Esophagus squamous epithelium (tissue), 5 donors: ENCODE measurements around the gene UQCRHL. TPM values are rescaled to one million over a fixed set of nuclear protein-coding genes. Genes with fewer than 3 reads are reported as not detected.
A peak's percentile ranks its signal among the peaks of the same experiment; 100 is the strongest.

Experiments used
- DNase-seq: peaks from one replicate; lab custom pipeline; 2025; lab: John Stamatoyannopoulos, UW
- H3K27ac ChIP-seq, 4 donors: fragments of 200-600 bp; sonication (generic); one replicate each; pipeline ENCODE4 v1.5.1; 2016 to 2019; ENCODE audit warnings: mild to moderate bottlenecking in 1 of 4
- H3K27me3 ChIP-seq, 4 donors: fragments of 200-600 bp; sonication (generic); 1 replicate in 3 of 4; 2 replicates in 1 of 4; pipeline versions ENCODE4 v1.5.1 to v1.6.0; 2017 to 2021; ENCODE audit warnings: antibody characterized with exemption in 1 of 4
- H3K36me3 ChIP-seq, 3 donors: fragments of 200-600 bp; sonication (generic); one replicate each; pipeline ENCODE4 v1.5.1; 2016 to 2019
- H3K4me1 ChIP-seq, 3 donors: fragments of 200-600 bp; sonication (generic); one replicate each; pipeline ENCODE4 v1.5.1; 2017 to 2019
- H3K4me3 ChIP-seq, 4 donors: fragments of 200-600 bp; sonication (generic); 1 replicate in 3 of 4; 2 replicates in 1 of 4; pipeline ENCODE4 v1.5.1; 2016 to 2019; ENCODE audit warnings: mild to moderate bottlenecking in 2 of 4, moderate library complexity in 1 of 4
- H3K9me3 ChIP-seq, 3 donors: fragments of 200-600 bp; sonication (generic); one replicate each; pipeline ENCODE4 v1.5.1; 2016 to 2019
- CTCF ChIP-seq, 6 experiments: fragments of 450-650 bp in 4 of 6; fragments of 200-600 bp in 2 of 6; sonication (generic) in 2 of 6; IDR thresholded peaks; one replicate each; pipeline ENCODE4 v1.5.1; 2016 to 2019; ENCODE audit warnings: antibody characterized with exemption in 6 of 6, mild to moderate bottlenecking in 4 of 6, moderate library complexity in 4 of 6
- POLR2A ChIP-seq, 4 donors: fragments of 450-650 bp; IDR thresholded peaks; one replicate each; pipeline ENCODE4 v1.6.1; 2017; ENCODE audit warnings: antibody characterized with exemption in 4 of 4, mild to moderate bottlenecking in 4 of 4, moderate library complexity in 3 of 4
- WGBS, 2 donors: methylation state at CpG; one replicate each; pipeline ENCODE4 v1.1.5; 2018; 5-methylcytosine and 5-hydroxymethylcytosine counted together
- intact Hi-C: fragments of 100-400 bp; cut with DNase I; formaldehyde crosslinking; loops from one replicate; pipeline ENCODE4 v1.15.0; 2022
- total RNA-seq, 4 donors: library from RNA; depleted of rRNA; stranded (reverse); fragments of >200 nt; gene quantifications; one replicate each; pipeline ENCODE4 v1.1.0, GENCODE V29; 2016
- donor health status: DM: yes; HTN: yes; CAD: no.

The UQCRHL gene
- total RNA-seq, 4 donors from 2014 or later: 0.64 to 1.8 (median 0.78) TPM

- no peaks in the 10 kb centered on the region for H3K27me3 ChIP-seq
- no peak for DNase-seq
- H3K36me3 ChIP-seq: no peaks in the 10 kb centered on the region
- WGBS, 2 donors: 37 to 59% methylated on average over 5 of the region's 5 CpGs
- TF ChIP-seq CTCF (IDR thresholded peaks at IDR 0.05) (no peak), POLR2A (IDR thresholded peaks at IDR 0.05) (no peak)
- intact Hi-C loops: loop anchor here (10.0 kb wide), 1 partner anchor 178 kb away; no protein-coding TSS in a partner anchor
- H3K27ac ChIP-seq: peak overlapping the region in 3 of 4 donors; percentile 42 to 61 (median 47)
- H3K9me3 ChIP-seq: no peaks in the 10 kb centered on the region
- H3K4me3 ChIP-seq: no peak overlapping the region
- H3K4me1 ChIP-seq: peaks cover 0 to 26% (median 5%) of the 10 kb centered on the region in 3 donors
Observed at GRCh38 chr1:15816674-15817073, 9.2 kb upstream of the UQCRHL start.

GRCh38 chr1:15810073-15810472, 2.6 kb upstream of the UQCRHL start:
- no peak overlapping the region for H3K4me3 ChIP-seq
- no peak for TF ChIP-seq POLR2A (IDR thresholded peaks at IDR 0.05)
- TF ChIP-seq CTCF (IDR thresholded peaks at IDR 0.05): no peak
- DNase-seq: no peak
- H3K36me3 ChIP-seq: no peaks in the 10 kb centered on the region
- intact Hi-C loops: loop anchor here (10.0 kb wide), 1 partner anchor 185 kb away; no protein-coding TSS in a partner anchor
- H3K27ac ChIP-seq: peak overlapping the region in 1 of 4 donors; percentile 30
- no peaks in the 10 kb centered on the region for H3K9me3 ChIP-seq
- no peaks in the 10 kb centered on the region for H3K27me3 ChIP-seq
- WGBS, 2 donors: 46 to 47% methylated on average over 1 of the region's 1 CpG
- H3K4me1 ChIP-seq: peaks cover 0 to 8% (median 0%) of the 10 kb centered on the region in 3 donors

GRCh38 chr1:15808955-15809354, 1.5 kb upstream of the UQCRHL start:
- no peak for DNase-seq
- H3K4me1 ChIP-seq: peaks cover 0 to 8% (median 0%) of the 10 kb centered on the region in 3 donors
- H3K27me3 ChIP-seq: no peaks in the 10 kb centered on the region
- H3K9me3 ChIP-seq: no peaks in the 10 kb centered on the region
- H3K4me3 ChIP-seq: no peak overlapping the region
- 75 to 88% methylated on average over 1 of the region's 1 CpG for WGBS, 2 donors
- TF ChIP-seq POLR2A (IDR thresholded peaks at IDR 0.05): no peak
- TF ChIP-seq CTCF (IDR thresholded peaks at IDR 0.05): no peak
- intact Hi-C loops: no loop called here
- H3K27ac ChIP-seq: no peak overlapping the region
- H3K36me3 ChIP-seq: no peaks in the 10 kb centered on the region

- Histone ChIP-seq H3K27ac (no peak overlapping the region), H3K36me3 (no peaks in the 10 kb centered on the region), H3K4me3 (no peak overlapping the region), H3K9me3 (no peaks in the 10 kb centered on the region), H3K4me1 (peaks cover 0 to 8% (median 0%) of the 10 kb centered on the region in 3 donors), H3K27me3 (no peaks in the 10 kb centered on the region)
- DNase-seq: no peak
- intact Hi-C loops: no loop called here
- no peak for TF ChIP-seq POLR2A (IDR thresholded peaks at IDR 0.05)
- WGBS, 2 donors: 84 to 88% methylated on average over 10 of the region's 10 CpGs
Observed at GRCh38 chr1:15807121-15807520, 328 bp downstream of the UQCRHL start.

GRCh38 chr1:15804060-15804459, 3.4 kb downstream of the UQCRHL start:
- no peak for TF ChIP-seq POLR2A (IDR thresholded peaks at IDR 0.05)
- TF ChIP-seq CTCF (IDR thresholded peaks at IDR 0.05): no peak
- intact Hi-C loops: no loop called here
- H3K4me3 ChIP-seq: no peak overlapping the region

More at GRCh38 chr1:15804060-15804459, 3.4 kb downstream of the UQCRHL start:
- Histone ChIP-seq H3K27ac (no peak overlapping the region), H3K36me3 (no peaks in the 10 kb centered on the region), H3K27me3 (no peaks in the 10 kb centered on the region), H3K9me3 (no peaks in the 10 kb centered on the region), H3K4me1 (peaks cover 22 to 33% (median 22%) of the 10 kb centered on the region in 3 donors)
- 81 to 87% methylated on average over 8 of the region's 8 CpGs for WGBS, 2 donors
- DNase-seq: no peak
